Smooth muscle cell (in vitro differentiated cells): ENCODE results near the gene COX4I2. TPM values are rescaled to one million over a fixed set of nuclear protein-coding genes. Genes with fewer than 3 reads are reported as not detected.
A peak's percentile ranks its signal among the peaks of the same experiment; 100 is the strongest.

Experiments
- DNase-seq: peaks from one replicate; lab custom pipeline; 2025; ENCODE audit not compliant: unreplicated experiment; lab: John Stamatoyannopoulos, UW
- H2AFZ ChIP-seq: fragments of 200-600 bp; sonication (generic); 2 replicates; pipeline ENCODE4 v1.6.0; 2016; ENCODE audit warnings: antibody characterized with exemption, low read depth, mild to moderate bottlenecking
- H3F3A ChIP-seq: fragments of 200-600 bp; sonication (generic); 2 replicates; pipeline ENCODE4 v1.6.0; 2017; ENCODE audit warnings: antibody characterized with exemption, low read depth
- H3K27ac ChIP-seq: fragments of 200-600 bp; sonication (generic); 2 replicates; pipeline ENCODE4 v1.5.1; 2016; ENCODE audit warnings: low read depth, mild to moderate bottlenecking
- H3K27me3 ChIP-seq: fragments of 200-600 bp; sonication (generic); 2 replicates; pipeline ENCODE4 v1.6.1; 2016; ENCODE audit warnings: low read depth, mild to moderate bottlenecking
- H3K36me3 ChIP-seq: fragments of 200-600 bp; sonication (generic); 2 replicates; pipeline ENCODE4 v1.5.1; 2016; ENCODE audit warnings: low read depth
- H3K4me1 ChIP-seq: fragments of 200-600 bp; sonication (generic); 2 replicates; pipeline ENCODE4 v1.5.1; 2016; ENCODE audit warnings: low read depth
- H3K4me2 ChIP-seq: fragments of 200-600 bp; sonication (generic); 2 replicates; pipeline ENCODE4 v1.6.0; 2016; ENCODE audit warnings: mild to moderate bottlenecking
- H3K4me3 ChIP-seq: fragments of 200-600 bp; sonication (generic); 2 replicates; pipeline ENCODE4 v1.5.1; 2016; ENCODE audit warnings: mild to moderate bottlenecking
- H3K79me2 ChIP-seq: fragments of 200-600 bp; sonication (generic); 2 replicates; pipeline ENCODE4 v1.6.0; 2016; ENCODE audit warnings: low read depth, mild to moderate bottlenecking
- H3K9ac ChIP-seq: fragments of 200-600 bp; sonication (generic); 2 replicates; pipeline ENCODE4 v1.6.0; 2016; ENCODE audit warnings: low read depth
- H3K9me3 ChIP-seq: fragments of 200-600 bp; sonication (generic); replicated peaks from 2 replicates; pipeline ENCODE4 v1.5.1; 2016; ENCODE audit warnings: low read depth
- H4K20me1 ChIP-seq: fragments of 200-600 bp; sonication (generic); 2 replicates; pipeline ENCODE4 v1.6.0; 2016; ENCODE audit warnings: low read depth
- CTCF ChIP-seq: fragments of 200-600 bp; sonication (generic); IDR thresholded peaks from 2 replicates; pipeline ENCODE4 v1.5.1; 2017; ENCODE audit warnings: borderline replicate concordance, mild to moderate bottlenecking, antibody characterized with exemption; ENCODE audit not compliant: insufficient read depth, poor library complexity, severe bottlenecking
- WGBS: methylation state at CpG from one replicate; pipeline ENCODE4 v1.1.7; 2016; ENCODE audit warnings: low lambda C conversion rate; 5-methylcytosine and 5-hydroxymethylcytosine counted together
- polyA plus RNA-seq: library from polyadenylated mRNA; unstranded; fragments of >200 nt; fragmentation: Nextera tagmentation; extraction: Ambion mirVana; gene quantifications from 2 replicates; pipeline ENCODE4 v1.2.1, GENCODE V29; 2016
- total RNA-seq: library from RNA; depleted of rRNA; stranded (reverse); fragments of >200 nt; gene quantifications from 2 replicates; pipeline ENCODE4 v1.2.3, GENCODE V29; 2014

The COX4I2 gene
- total and polyA plus RNA-seq, 2 experiments from 2014 or later, result 0.80 TPM; not detected in 1

GRCh38 chr20:31677553-31678260 is 40.0 kb downstream of the COX4I2 start:
- WGBS, result 85% methylated on average over 2 of the region's 2 CpGs
- Histone ChIP-seq H3K79me2 (peaks cover 19% of the 10 kb centered on the region), H3K9ac (no peak overlapping the region), H3K4me1 (peaks cover 23% of the 10 kb centered on the region), H3K4me3 (no peak overlapping the region), H2AFZ (no peak overlapping the region), H3K36me3 (no peaks in the 10 kb centered on the region), H3K27ac (peak overlapping the region; percentile 32), H3K27me3 (no peaks in the 10 kb centered on the region), H3F3A (no peaks in the 10 kb centered on the region), H4K20me1 (peaks cover 61% of the 10 kb centered on the region), H3K9me3 (no peaks in the 10 kb centered on the region), H3K4me2 (peak overlapping the region; percentile 24)
- no peak for DNase-seq
- TF ChIP-seq CTCF, result no peak

DNA sequence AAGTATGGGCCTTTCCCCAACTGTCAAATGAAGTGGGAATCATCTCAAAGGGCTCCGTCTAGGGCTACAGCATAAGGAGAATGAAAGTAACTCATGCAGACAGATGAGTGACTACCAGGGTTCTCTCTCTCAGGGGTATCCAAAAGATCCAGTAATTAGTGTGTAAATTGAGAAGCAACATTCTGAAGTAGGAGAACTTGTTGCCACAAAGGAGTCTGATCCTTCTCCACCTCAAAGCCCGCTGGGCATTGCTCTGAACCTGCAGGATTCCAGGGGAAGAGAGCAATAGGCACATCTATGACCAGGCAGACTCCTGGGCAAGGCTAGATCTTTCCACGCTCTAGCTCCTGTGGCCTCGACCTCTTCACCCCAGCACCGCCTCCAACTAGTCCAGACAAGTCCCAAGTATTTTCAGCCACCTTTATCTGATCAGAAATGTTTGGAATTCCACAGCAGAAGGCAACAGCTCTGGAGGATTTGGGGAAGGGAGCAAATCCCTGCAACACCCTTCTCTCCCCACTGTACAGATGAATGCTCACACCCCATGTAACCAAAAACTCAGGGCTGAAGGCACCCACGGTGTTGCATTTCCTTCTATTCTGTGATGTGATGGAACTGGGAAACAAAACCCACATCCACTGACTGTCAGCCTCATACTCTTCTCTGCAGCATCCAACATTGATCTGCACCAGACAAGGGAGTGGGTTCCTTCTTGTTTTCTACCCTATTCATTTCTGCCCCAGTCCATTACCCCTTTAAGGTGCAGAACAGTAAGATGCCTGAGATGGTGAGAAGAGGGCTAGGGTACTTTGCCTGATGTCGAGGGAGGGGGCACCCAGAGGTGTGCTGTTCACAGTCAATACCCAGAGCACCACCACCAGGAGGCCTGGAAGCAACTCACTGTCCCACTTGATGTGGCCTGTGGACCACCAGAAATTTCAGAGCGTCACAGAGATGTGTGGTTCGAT is 41.0 kb downstream of the COX4I2 start:
- Histone ChIP-seq H3K9me3 (no peaks in the 10 kb centered on the region), H3K4me2 (peak overlapping the region; percentile 24), H3K27ac (peak overlapping the region; percentile 32), H4K20me1 (peaks cover 52% of the 10 kb centered on the region), H3K27me3 (no peaks in the 10 kb centered on the region), H3K9ac (no peak overlapping the region), H3K4me1 (peaks cover 23% of the 10 kb centered on the region), H3K79me2 (peaks cover 22% of the 10 kb centered on the region), H3F3A (no peaks in the 10 kb centered on the region), H3K36me3 (no peaks in the 10 kb centered on the region), H3K4me3 (no peak overlapping the region), H2AFZ (no peak overlapping the region)
- WGBS, result 68% methylated on average over 9 of the region's 9 CpGs
- no peak for TF ChIP-seq CTCF
- no peak for DNase-seq

GRCh38 chr20:31679357-31680285 is 41.9 kb downstream of the COX4I2 start:
- H3K4me1 ChIP-seq, result peaks cover 23% of the 10 kb centered on the region
- H3K9me3 ChIP-seq, result no peaks in the 10 kb centered on the region
- WGBS, result 93% methylated on average over 9 of the region's 9 CpGs
- no peaks in the 10 kb centered on the region for H3K27me3 ChIP-seq
- H3K9ac ChIP-seq, result no peak overlapping the region
- H3K36me3 ChIP-seq, result no peaks in the 10 kb centered on the region
- H3K27ac ChIP-seq, result peak overlapping the region; percentile 32
- peaks cover 51% of the 10 kb centered on the region for H4K20me1 ChIP-seq
- DNase-seq, result no peak
- no peak overlapping the region for H3K4me3 ChIP-seq
- no peaks in the 10 kb centered on the region for H3F3A ChIP-seq
- no peak overlapping the region for H2AFZ ChIP-seq
- TF ChIP-seq CTCF, result no peak
- no peak overlapping the region for H3K4me2 ChIP-seq
- peaks cover 23% of the 10 kb centered on the region for H3K79me2 ChIP-seq
